GM18502 (cell line): ENCODE results near the gene ABCC2.
"Not testable (repeated sequence)": the region's sequence is repeated elsewhere in the genome, so short reads cannot be mapped to it uniquely, and the experiment has no call there.

Experiments
- ATAC-seq: cut with Tn5 transposase; IDR thresholded peaks from one replicate; pipeline ENCODE4 v1.9.1; 2021; ENCODE audit warnings: mild to moderate bottlenecking; ENCODE audit not compliant: unreplicated experiment, poor library complexity

Gene ABCC2

GRCh38 chr10:99880080-99880835, 97.8 kb downstream of the ABCC2 start:
- ATAC-seq: no peak

- ATAC-seq: no peak
Measured at GRCh38 chr10:99881371-99881770, 98.9 kb downstream of the ABCC2 start.

GRCh38 chr10:99883523-99883922, 101.1 kb downstream of the ABCC2 start:
- ATAC-seq: no peak

DNA sequence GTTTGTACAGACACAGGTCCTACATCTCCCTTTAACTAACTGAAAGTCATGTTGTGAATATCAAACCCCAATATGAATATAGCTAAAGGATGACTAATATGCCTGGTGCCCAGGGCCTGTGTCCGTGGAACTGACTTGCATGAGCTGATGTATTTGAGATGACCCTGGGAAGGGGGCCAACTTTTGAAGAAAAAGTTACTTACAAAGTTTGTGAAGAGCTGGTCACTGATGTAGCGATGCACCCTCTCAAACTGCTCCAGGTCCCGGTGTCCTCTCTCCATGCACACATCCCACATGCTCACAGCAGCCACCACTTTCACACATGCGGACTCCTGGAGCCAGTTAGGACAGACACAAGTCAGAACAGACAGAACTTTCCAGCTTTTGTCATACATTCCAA, 106.2 kb downstream of the ABCC2 start:
- ATAC-seq: no peak

DNA sequence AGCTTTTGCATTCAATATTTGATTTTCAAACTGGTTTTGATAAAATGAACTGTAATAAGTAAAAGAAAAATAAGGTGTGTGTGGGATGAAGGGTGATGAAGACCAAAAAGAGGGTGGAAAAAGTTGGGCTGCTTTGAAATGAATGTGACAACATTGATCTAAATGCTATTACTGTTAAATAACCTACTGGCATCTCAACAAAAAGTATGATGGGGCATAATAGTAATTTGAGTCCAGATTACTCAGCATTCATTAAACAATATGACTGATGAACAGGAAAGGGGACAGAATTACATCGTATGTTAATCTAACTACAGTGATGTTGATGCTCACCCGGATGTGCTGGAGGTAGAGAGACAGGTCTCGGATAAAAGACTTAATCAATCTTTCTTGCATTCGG, 112.2 kb downstream of the ABCC2 start:
- ATAC-seq: no peak

- ATAC-seq: not testable (repeated sequence)
Measured at GRCh38 chr10:99895066-99895465, 112.6 kb downstream of the ABCC2 start.

GRCh38 chr10:99895867-99896266, 113.4 kb downstream of the ABCC2 start:
- ATAC-seq: no peak
